Endothelial cell of umbilical vein (primary cell): ENCODE data around the gene GPR180. TPM values are rescaled to one million over a fixed set of nuclear protein-coding genes. Genes with fewer than 3 reads are reported as not detected.

Experiments used
- BruUV-seq: library from RNA; stranded (reverse); fragments of 400-500 nt; replicated peaks from 2 replicates; lab custom pipeline; 2021; lab: Mats Ljungman, UMichigan
- CTCF ChIA-PET: fragments of 300-600, 350-600 bp; sonication (Branson Sonifier 250); formaldehyde crosslinking; loops from one replicate; lab custom pipeline; 2021; ENCODE audit warnings: antibody characterized with exemption, inconsistent platforms; lab: Charles Lee
- POLR2A ChIA-PET: fragments of 300-600, 350-600 bp; sonication (Branson Sonifier 250); formaldehyde crosslinking; loops from one replicate; lab custom pipeline; 2021; ENCODE audit warnings: antibody characterized with exemption, inconsistent platforms; lab: Charles Lee
- DNase-seq: peaks from one replicate; pipeline ENCODE4 v3.0.0-alpha.2; 2011; ENCODE audit warnings: low read depth, low spot score
- FAIRE-seq: peaks from 2 replicates; lab custom pipeline; 2011; peaks lifted over from hg19 to GRCh38; lab: Jason Lieb, UNC
- H2AFZ ChIP-seq: 2 replicates; pipeline ENCODE4 v1.6.0; 2012; ENCODE audit warnings: low read depth, low read length, control low read depth, inconsistent platforms
- H3K27ac ChIP-seq: 2 replicates; pipeline ENCODE4 v1.5.1; 2011; ENCODE audit warnings: low read depth, mild to moderate bottlenecking, control low read depth, low read length, moderate library complexity; ENCODE audit not compliant: insufficient read depth
- H3K27me3 ChIP-seq, 2 experiments: 2 replicates each; pipeline versions ENCODE4 v1.6.0 to v1.6.1; 2011; ENCODE audit warnings: low read length in 2 of 2, mixed read lengths in 1 of 2; ENCODE audit not compliant: control insufficient read depth in 2 of 2, insufficient read depth in 2 of 2
- H3K36me3 ChIP-seq, 2 experiments: 2 replicates in 1 of 2; 3 replicates in 1 of 2; pipeline ENCODE4 v1.5.1; 2011; ENCODE audit warnings: low read length in 2 of 2, mild to moderate bottlenecking in 1 of 2, moderate library complexity in 1 of 2; ENCODE audit not compliant: control insufficient read depth in 2 of 2, insufficient read depth in 2 of 2; ENCODE audit errors: extremely low read depth in 1 of 2
- H3K4me1 ChIP-seq: 3 replicates; pipeline ENCODE4 v1.5.1; 2011; ENCODE audit warnings: mild to moderate bottlenecking, low read length; ENCODE audit not compliant: control insufficient read depth, insufficient read depth; ENCODE audit errors: extremely low read depth
- H3K4me2 ChIP-seq: 2 replicates; pipeline ENCODE4 v1.6.1; 2011; ENCODE audit warnings: low read length, control low read depth, mixed read lengths; ENCODE audit not compliant: insufficient read depth
- H3K4me3 ChIP-seq, 3 experiments: fragments of 200-600 bp in 1 of 3; sonication (generic), shearing (Covaris generic) in 1 of 3; replicated peaks in 1 of 3; 2 replicates each; pipeline ENCODE4 v1.5.1; 2011 to 2016; ENCODE audit warnings: control low read depth in 3 of 3, low read length in 3 of 3, mild to moderate bottlenecking in 2 of 3, inconsistent platforms in 1 of 3, low read depth in 1 of 3, moderate library complexity in 1 of 3; ENCODE audit not compliant: insufficient read depth in 1 of 3
- H3K79me2 ChIP-seq: 2 replicates; pipeline ENCODE4 v1.6.0; 2012; ENCODE audit warnings: low read length, inconsistent platforms; ENCODE audit not compliant: control insufficient read depth, insufficient read depth
- H3K9ac ChIP-seq: replicated peaks from 2 replicates; pipeline ENCODE3; 2011; ENCODE audit warnings: low read length, control low read depth; ENCODE audit not compliant: insufficient read depth; ENCODE audit errors: extremely low read depth
- H3K9me1 ChIP-seq: replicated peaks from 3 replicates; pipeline ENCODE4 v1.6.0; 2011; ENCODE audit warnings: mild to moderate bottlenecking, low read length; ENCODE audit not compliant: control insufficient read depth, insufficient read depth; ENCODE audit errors: extremely low read depth
- H3K9me3 ChIP-seq: replicated peaks from 2 replicates; pipeline ENCODE4 v1.5.1; 2012; ENCODE audit warnings: low read length, inconsistent platforms; ENCODE audit not compliant: control insufficient read depth, insufficient read depth
- H4K20me1 ChIP-seq: replicated peaks from 2 replicates; pipeline ENCODE3; 2011; ENCODE audit warnings: mild to moderate bottlenecking, low read length; ENCODE audit not compliant: control insufficient read depth, insufficient read depth; ENCODE audit errors: extremely low read depth
- EZH2 ChIP-seq: IDR thresholded peaks from 2 replicates; pipeline ENCODE4 v1.6.1; 2012; ENCODE audit warnings: borderline replicate concordance, low read depth, mild to moderate bottlenecking, moderate library complexity, low read length, inconsistent platforms; ENCODE audit not compliant: severe bottlenecking
- FOS ChIP-seq: IDR thresholded peaks from 2 replicates; pipeline ENCODE4 v1.6.1; 2011; ENCODE audit warnings: mild to moderate bottlenecking, low read length, moderate library complexity, borderline replicate concordance; ENCODE audit not compliant: insufficient read depth
- GATA2 ChIP-seq: IDR thresholded peaks from 2 replicates; pipeline ENCODE4 v1.7.0; 2011; ENCODE audit warnings: low read depth, mild to moderate bottlenecking, moderate library complexity, mixed read lengths, low read length; ENCODE audit not compliant: insufficient read length, insufficient read depth
- JUN ChIP-seq: IDR thresholded peaks from 2 replicates; pipeline ENCODE4 v1.6.1; 2011; ENCODE audit warnings: borderline replicate concordance, low read depth; ENCODE audit not compliant: insufficient read length, insufficient read depth
- MYC ChIP-seq: IDR thresholded peaks from one replicate; pipeline ENCODE4 v1.6.1; 2011; ENCODE audit warnings: mild to moderate bottlenecking, low read depth, low read length
- POLR2A ChIP-seq: IDR thresholded peaks from 2 replicates; pipeline ENCODE4 v1.6.1; 2012; ENCODE audit warnings: low read depth, mild to moderate bottlenecking, control low read depth, low read length
- POLR2AphosphoS5 ChIP-seq: IDR thresholded peaks from 2 replicates; pipeline ENCODE4 v1.6.1; 2012; ENCODE audit warnings: low read depth, mild to moderate bottlenecking, control low read depth, low read length, moderate library complexity; ENCODE audit not compliant: insufficient read depth
- dilution Hi-C: fragments of 300-500 bp; cut with MboI; formaldehyde crosslinking; loops from one replicate; pipeline ENCODE4 v1.15.0; 2019; ENCODE audit warnings: low sequenced_read_pairs; ENCODE audit not compliant: extremely low pct_ligation_motif_present
- intact Hi-C: fragments of 100-400 bp; cut with micrococcal nuclease; formaldehyde crosslinking; loops from one replicate; pipeline ENCODE4 v1.10.0; 2022
- polyA plus RNA-seq, 4 experiments: library from polyadenylated mRNA; depleted of rRNA in 3 of 4; stranded (reverse) in 3 of 4; unstranded in 1 of 4; fragments of >200 nt; gene quantifications; 2 replicates each; pipeline versions ENCODE4 v1.2.1 to v1.2.3, GENCODE V29; 2011 to 2012; ENCODE audit warnings: missing spikeins in 1 of 4
- total RNA-seq: library from RNA; stranded (reverse); gene quantifications from 2 replicates; pipeline ENCODE4 v1.2.3, GENCODE V29; 2021
- TF ChIP-seq, protein P1 (sequence below): IDR thresholded peaks from 2 replicates; pipeline ENCODE4 v1.6.1; 2011; ENCODE audit not compliant: insufficient read depth, insufficient read length
- TF ChIP-seq, protein P2 (sequence below), 2 donors: IDR thresholded peaks; 1 replicate in 1 of 2; 2 replicates in 1 of 2; pipeline ENCODE4 v1.5.1; 2011; ENCODE audit warnings: low read length in 2 of 2, mild to moderate bottlenecking in 2 of 2, moderate library complexity in 2 of 2, control low read depth in 1 of 2, inconsistent platforms in 1 of 2, low read depth in 1 of 2; ENCODE audit not compliant: insufficient read depth in 1 of 2; ENCODE audit errors: extremely low read depth in 1 of 2

Gene GPR180
- total and polyA plus RNA-seq, 2 donors (not counting 3 experiments of a cell fraction or from before 2014, with no cell fraction given): 3.1 to 8.3 TPM

DNA sequence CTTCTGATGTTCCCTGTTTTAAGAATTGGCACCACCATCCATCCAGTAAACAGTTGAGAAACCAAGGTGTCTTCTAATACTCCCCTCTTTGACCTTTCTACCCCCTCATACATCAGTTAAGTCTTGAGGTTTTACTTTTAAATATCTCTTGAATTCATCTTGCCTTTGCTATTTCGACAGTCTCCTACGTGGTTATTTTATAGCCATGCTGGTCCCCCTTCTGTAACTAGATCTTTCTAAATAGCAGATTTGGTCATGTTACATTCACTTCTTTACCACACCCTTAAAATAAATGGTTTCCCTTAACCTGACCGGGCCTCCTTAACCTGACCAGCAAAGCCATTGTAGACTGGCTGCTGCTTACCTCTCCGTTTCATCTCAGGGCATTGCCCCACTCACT is 5.4 kb downstream of the GPR180 start:
- CTCF ChIA-PET: interaction anchor here (1.5 to 8.3 kb wide), 2 partner anchors 9 to 13 kb away, joined by 4 to 57 read pairs; no protein-coding TSS in a partner anchor
- FAIRE-seq: no peak

More for the DNA sequence above, 5.4 kb downstream of the GPR180 start:
- H4K20me1 ChIP-seq: peaks cover 2% of the 10 kb centered on the region
- H3K4me2 ChIP-seq: no peak overlapping the region
- H3K27me3 ChIP-seq: no peaks in the 10 kb centered on the region
- intact Hi-C loops: no loop called here
- H3K9me3 ChIP-seq: no peaks in the 10 kb centered on the region
- H3K79me2 ChIP-seq: peaks cover 27% of the 10 kb centered on the region
- no TSS peak for BruUV-seq
- POLR2A ChIA-PET: no interaction called here
- H3K9me1 ChIP-seq: no peaks in the 10 kb centered on the region
- H2AFZ ChIP-seq: no peak overlapping the region
- H3K4me1 ChIP-seq: peaks cover 9% of the 10 kb centered on the region
- H3K9ac ChIP-seq: no peak overlapping the region
- H3K27ac ChIP-seq: no peak overlapping the region
- H3K4me3 ChIP-seq: no peak overlapping the region
- DNase-seq: no peak
- TF ChIP-seq, protein P1, sequence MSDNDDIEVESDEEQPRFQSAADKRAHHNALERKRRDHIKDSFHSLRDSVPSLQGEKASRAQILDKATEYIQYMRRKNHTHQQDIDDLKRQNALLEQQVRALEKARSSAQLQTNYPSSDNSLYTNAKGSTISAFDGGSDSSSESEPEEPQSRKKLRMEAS: no peak
- no peak for TF ChIP-seq EZH2
- TF ChIP-seq GATA2: no peak
- no peak for TF ChIP-seq FOS
- TF ChIP-seq JUN: no peak
- TF ChIP-seq, protein P2, sequence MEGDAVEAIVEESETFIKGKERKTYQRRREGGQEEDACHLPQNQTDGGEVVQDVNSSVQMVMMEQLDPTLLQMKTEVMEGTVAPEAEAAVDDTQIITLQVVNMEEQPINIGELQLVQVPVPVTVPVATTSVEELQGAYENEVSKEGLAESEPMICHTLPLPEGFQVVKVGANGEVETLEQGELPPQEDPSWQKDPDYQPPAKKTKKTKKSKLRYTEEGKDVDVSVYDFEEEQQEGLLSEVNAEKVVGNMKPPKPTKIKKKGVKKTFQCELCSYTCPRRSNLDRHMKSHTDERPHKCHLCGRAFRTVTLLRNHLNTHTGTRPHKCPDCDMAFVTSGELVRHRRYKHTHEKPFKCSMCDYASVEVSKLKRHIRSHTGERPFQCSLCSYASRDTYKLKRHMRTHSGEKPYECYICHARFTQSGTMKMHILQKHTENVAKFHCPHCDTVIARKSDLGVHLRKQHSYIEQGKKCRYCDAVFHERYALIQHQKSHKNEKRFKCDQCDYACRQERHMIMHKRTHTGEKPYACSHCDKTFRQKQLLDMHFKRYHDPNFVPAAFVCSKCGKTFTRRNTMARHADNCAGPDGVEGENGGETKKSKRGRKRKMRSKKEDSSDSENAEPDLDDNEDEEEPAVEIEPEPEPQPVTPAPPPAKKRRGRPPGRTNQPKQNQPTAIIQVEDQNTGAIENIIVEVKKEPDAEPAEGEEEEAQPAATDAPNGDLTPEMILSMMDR (IDR thresholded peaks at IDR 0.05; ENCODE audit: extremely low read depth in 1 of 2, insufficient read depth in 1 of 2, low read depth in 1 of 2, low read length in 2 of 2): no peak
- TF ChIP-seq POLR2AphosphoS5: no peak
- no peak for TF ChIP-seq POLR2A
- no peak for TF ChIP-seq MYC
- H3K36me3 ChIP-seq: peaks cover 5 to 11% of the 10 kb centered on the region in 2 experiments
- dilution Hi-C loops: no loop called here
